ENCODE measurements around the gene UCHL3.

- TF ChIP-seq EZH2phosphoT487 (IDR thresholded peaks at IDR 0.05; ENCODE audit: insufficient read depth, low read depth) (no peak), EZH2 (IDR thresholded peaks at IDR 0.05; ENCODE audit: insufficient read depth, poor library complexity, severe bottlenecking) (no peak)
Measured at GRCh38 chr13:75635101-75635827, 85.7 kb downstream of the UCHL3 start.
